ENCODE measurements around the gene POM121L12. TPM values are rescaled to one million over a fixed set of nuclear protein-coding genes. Genes with fewer than 3 reads are reported as not detected.

POM121L12 gene
- total RNA-seq, 1 experiment from 2014 or later = not detected

DNA sequence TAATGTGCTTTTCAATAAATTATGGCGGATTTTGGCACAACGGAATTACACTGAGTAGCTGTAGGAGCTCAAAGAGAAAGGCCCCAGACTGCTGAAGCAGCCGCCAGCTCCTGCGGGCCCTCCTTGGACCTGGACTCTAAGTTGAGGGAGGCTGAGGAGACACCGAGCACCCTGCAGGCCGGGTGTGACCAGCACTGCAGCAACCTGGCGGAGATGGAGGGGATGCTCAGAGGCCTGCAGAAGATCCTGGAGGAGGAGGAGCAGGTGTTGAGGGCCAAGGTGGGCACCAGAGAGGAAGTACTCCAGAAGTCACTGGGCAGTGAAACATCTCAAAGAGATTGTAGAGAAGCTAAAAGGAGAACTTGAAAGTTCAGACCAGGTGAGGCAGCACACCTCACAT lies 33.0 kb upstream of the POM121L12 start:
- Histone ChIP-seq H3K23me2 (ENCODE audit: insufficient read length, low read depth, low read length, poor library complexity, severe bottlenecking) (no peaks in the 10 kb centered on the region), H3K4ac (ENCODE audit: low read depth, low read length) (no peak overlapping the region), H2BK5ac (ENCODE audit: insufficient read length, low read length) (no peak overlapping the region), H3K14ac (ENCODE audit: insufficient read depth, low read length) (no peak overlapping the region), H3K79me1 (ENCODE audit: insufficient read depth, low read depth, low read length, poor library complexity, severe bottlenecking) (no peaks in the 10 kb centered on the region), H3K27me3 (ENCODE audit: insufficient read depth, low read length) (no peaks in the 10 kb centered on the region), H3K56ac (ENCODE audit: insufficient read length, low read depth, low read length) (no peak overlapping the region), H3K18ac (ENCODE audit: insufficient read length, low read depth, low read length) (no peak overlapping the region), H3K79me2 (ENCODE audit: insufficient read depth, low read length) (no peaks in the 10 kb centered on the region), H4K5ac (ENCODE audit: insufficient read length, low read depth, low read length) (no peak overlapping the region), H2BK15ac (ENCODE audit: low read depth, low read length) (no peak overlapping the region), H3K23ac (ENCODE audit: insufficient read length, low read depth, low read length) (no peak overlapping the region), H3K4me2 (ENCODE audit: insufficient read depth, insufficient read length, low read length) (no peak overlapping the region), H3K4me1 (ENCODE audit: insufficient read depth, low read length) (no peaks in the 10 kb centered on the region), H2AFZ (ENCODE audit: low read length) (no peak overlapping the region), H2BK12ac (ENCODE audit: insufficient read length, low read depth, low read length) (no peak overlapping the region), H3K27ac (ENCODE audit: insufficient read length, low read depth, low read length) (no peak overlapping the region), H4K8ac (replicated peaks; ENCODE audit: insufficient read length, low read depth, low read length) (no peak overlapping the region), H4K91ac (ENCODE audit: insufficient read length, low read depth, low read length) (no peak overlapping the region), H2BK120ac (ENCODE audit: low read depth, low read length, poor library complexity, severe bottlenecking) (no peak overlapping the region), H3T11ph (ENCODE audit: low read length) (no peak overlapping the region), H3K9me3 (ENCODE audit: control insufficient read depth, low read depth, low read length) (no peaks in the 10 kb centered on the region), H2AK5ac (ENCODE audit: insufficient read length, low read length) (no peak overlapping the region), H4K20me1 (ENCODE audit: control insufficient read depth, insufficient read depth, insufficient read length) (no peaks in the 10 kb centered on the region), H3K9ac (ENCODE audit: extremely low read depth, insufficient read length, low read length) (no peak overlapping the region), H2BK20ac (ENCODE audit: low read depth, low read length, poor library complexity, severe bottlenecking) (no peak overlapping the region)
- no peaks in the 10 kb centered on the region for H3K27me3 Mint-ChIP-seq (ENCODE audit: low read depth)
- TF ChIP-seq CTCF (conservative IDR thresholded peaks at IDR 0.05) = no peak
- peaks cover 0 to 27% (median 10%) of the 10 kb centered on the region in 3 experiments; a peak in 5 of 7 replicates for H3K36me3 Mint-ChIP-seq (ENCODE audit: insufficient read depth in 1 of 3, low read depth in 3 of 3)
- H3K4me3 Mint-ChIP-seq = no peak overlapping the region
- peaks cover 21% of the 10 kb centered on the region in 2 experiments for H3K9me3 Mint-ChIP-seq
- no peaks in the 10 kb centered on the region for H3K4me1 Mint-ChIP-seq
- WGBS (ENCODE audit: extremely low coverage, insufficient read length, low lambda C conversion rate) = no CpG with 5 or more reads among the region's 7 CpGs
- H3K27ac Mint-ChIP-seq = peak overlapping the region in 1 of 3 experiments; percentile 59; a peak in 1 of 7 replicates
- DNase-seq = no peak

Measured in H9 (cell line).